GM19468 (cell line): ENCODE results near the gene PLEKHG2.

Source experiments
- ATAC-seq: cut with Tn5 transposase; IDR thresholded peaks from one replicate; pipeline ENCODE4 v1.9.1; 2021; ENCODE audit warnings: mild to moderate bottlenecking, moderate library complexity, moderate number of reproducible peaks; ENCODE audit not compliant: unreplicated experiment; ENCODE audit errors: extremely low read depth

PLEKHG2 gene

DNA sequence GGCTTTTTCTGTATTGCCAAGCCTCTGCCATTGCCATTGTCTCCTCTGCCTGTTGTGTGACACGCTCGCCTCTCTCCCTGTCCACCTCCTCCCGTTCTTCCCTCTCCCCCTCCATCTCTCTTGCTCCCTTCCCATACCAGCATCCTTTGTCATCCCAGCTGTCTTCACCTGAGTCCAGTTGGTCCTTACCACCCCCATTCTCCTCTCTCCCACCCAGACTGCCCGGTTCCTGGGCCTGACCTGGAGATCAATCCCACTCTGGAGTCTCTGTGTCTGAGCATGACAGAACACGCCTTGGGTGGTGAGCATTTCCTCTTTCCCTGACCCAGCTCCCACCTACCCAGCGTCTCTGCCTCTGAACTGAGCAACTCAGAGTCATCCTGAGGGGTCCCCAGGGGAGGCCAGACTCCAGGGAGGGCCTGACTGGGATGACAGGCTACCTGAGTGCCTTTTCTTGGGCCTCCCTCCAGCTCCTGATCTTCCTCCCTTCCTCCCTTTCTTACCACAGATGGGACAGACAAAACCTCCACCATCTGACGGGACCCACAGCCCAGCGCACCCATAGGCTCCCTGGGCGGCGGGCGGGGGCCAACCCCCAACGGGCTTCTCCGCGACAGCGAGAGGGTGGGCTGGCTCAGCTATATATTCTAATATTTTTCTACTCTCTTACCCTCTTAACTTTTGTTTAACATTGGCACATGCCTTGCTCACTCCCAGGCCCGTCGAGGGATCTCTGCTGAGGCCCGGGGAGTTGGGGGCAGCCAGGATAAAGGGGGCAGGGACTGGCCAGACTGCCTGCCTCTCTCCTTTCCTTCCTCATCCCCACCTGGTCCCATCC is 29.3 kb upstream of the PLEKHG2 start:
- no peak for ATAC-seq

DNA sequence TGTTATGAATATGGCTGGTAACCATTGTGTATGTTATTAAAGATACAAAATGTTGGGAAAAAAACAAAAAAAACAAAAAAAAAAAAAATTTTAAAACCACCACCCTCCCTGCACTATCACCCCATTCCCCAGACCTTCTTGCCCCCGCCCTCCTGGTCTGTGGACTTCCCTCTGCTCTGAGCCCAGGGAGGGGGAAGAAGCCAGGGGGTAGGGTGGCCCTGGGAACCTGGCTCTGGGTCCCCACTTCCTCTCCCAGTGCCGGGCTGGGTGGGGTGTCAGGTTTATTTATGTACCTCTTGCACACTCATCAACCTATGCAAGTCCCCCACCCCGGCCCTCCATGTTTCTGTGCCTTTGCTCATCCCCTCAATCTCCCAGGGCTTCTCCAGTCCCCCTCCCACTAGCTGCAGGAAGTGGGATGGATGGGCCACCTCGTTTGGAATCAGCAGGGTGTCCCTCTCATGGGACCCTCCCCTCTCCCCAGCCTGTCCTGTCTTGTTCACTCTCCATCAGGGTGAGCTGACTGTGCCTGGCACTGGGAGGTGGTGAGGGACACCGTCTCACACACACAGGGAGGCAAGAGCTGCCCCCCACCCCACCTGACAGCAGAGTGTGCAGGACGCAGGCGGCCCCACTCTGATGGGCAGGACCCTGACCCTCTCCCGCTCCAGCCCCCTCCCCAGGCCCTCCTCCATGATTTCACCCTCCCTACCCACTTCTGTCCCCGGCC is 27.5 kb upstream of the PLEKHG2 start:
- no peak for ATAC-seq

DNA sequence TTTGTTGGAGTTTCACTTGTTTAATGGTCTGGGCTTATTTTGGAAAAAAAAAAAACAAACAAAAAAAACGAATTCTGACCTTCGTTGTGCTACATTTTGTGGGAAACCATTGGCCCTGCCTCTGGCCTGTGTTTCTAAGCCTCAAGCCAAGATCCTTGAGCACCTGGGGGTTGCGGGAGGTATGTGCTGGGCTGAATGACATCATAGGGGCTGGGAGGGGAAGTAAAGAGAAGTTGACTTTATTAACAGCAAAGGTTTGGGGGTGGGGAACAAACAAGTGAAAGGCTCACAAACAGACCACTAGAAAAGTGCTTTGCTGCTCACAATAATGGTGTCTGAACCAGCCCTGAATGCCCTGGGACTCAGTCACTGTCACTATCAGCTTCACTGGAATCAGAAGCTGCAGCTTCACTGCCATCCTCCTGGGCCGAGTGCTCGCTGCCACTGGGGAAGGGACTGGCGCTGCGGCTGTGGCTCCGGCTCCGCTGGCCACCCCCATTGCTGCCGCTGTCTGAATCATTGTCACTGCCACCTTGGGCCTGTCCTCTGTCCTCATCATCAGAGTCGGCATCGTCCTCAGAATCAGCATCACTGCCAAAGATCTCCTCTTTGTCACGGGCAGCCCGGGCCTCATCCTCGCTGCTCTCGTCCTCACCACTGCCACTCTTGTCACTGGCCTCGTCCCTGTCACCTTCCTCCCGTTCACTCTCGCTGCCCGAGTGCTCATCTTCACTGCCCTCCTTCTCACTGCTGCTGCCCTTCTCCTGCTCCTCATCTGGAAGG is 26.6 kb upstream of the PLEKHG2 start:
- no peak for ATAC-seq

DNA sequence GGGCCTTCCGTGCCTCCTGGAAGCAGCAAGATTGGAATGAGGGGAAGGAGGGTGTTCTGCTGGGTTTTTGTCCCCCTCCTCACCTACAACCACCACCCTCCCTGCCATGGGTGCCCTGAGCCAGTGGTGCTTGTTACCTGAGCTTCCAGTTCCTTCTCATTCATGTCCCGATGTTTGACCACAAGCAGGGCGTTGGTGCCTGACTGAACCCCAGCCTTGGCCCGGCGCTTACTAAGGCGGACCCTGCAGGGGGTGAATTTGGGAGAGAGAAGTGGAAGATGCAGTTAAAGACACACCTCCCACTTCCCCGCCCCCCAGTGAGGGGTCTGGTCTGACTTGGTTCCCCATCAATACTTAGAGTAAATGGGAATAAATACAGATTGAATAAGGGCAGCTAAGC is 25.9 kb upstream of the PLEKHG2 start:
- ATAC-seq: no peak

DNA sequence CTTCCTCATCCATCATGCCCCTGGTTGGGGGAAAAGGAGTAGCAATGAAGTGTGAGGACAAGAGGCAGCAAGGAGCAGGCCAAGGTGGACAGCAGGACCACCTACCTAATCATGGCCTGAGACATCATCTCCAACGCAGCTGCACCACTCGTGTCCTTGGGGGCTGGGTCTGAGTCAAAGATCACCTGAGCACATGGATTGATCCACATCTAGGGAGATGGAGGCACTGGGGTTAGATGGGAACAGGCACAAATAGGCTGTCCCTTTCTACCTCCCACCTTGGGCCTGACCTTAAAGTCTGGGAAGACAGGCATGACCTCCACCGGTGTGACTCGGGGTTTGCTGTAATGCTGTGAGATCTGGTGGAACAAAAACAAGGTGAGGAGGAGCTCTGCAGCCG is 23.8 kb upstream of the PLEKHG2 start:
- ATAC-seq: no peak

DNA sequence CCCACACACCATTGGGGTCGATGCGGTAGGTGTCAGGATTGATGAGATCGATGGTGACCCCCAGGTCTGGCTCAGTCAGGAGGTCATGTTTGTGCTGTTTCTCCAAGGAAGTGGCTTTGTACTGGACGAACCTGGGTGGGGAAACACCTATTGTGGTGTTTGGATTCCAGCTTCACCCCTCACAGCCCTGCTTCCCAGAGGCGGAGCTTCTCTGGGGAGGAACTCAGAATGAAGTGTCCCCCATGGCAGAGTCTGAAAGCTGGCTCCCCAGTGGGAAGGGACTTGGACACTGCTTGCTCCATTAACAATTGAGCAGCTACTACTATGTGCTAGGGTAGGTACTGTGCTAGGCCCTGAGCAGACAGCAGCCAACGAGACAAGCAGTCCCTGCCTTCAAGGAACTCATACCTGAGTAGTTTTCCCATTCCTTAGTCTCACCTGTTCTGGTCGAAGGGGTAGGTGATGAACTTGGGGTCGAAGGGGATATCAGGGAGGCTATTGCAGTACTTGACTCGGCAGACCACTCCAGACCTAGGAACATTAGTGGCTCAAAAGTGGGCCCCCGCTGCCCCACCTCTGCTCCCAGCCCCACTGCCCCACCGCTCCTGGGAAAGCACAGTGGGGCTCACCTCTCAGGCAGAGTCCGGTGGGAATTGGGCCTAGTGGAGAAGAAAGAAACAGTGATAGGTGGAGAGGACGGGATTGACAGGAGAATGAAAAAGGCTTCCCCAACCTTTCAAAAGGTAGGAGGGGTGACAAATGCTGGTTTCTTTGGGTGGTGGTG is 22.6 kb upstream of the PLEKHG2 start:
- ATAC-seq: no peak

DNA sequence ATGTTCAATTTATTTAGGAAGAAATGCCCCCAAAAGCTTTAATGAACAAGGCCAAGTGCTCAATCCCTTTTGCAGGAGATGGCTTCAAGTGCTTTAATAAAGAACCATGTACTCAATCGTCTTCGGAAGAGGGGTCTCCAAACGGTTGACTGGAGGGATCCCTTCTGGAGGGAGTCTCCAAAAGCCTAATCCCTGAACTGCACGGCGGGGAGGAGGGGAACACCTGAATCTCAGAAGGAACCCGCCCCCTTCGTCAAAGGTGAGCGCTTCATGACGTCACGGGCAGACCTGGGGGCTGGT is 22.1 kb upstream of the PLEKHG2 start:
- ATAC-seq: no peak

DNA sequence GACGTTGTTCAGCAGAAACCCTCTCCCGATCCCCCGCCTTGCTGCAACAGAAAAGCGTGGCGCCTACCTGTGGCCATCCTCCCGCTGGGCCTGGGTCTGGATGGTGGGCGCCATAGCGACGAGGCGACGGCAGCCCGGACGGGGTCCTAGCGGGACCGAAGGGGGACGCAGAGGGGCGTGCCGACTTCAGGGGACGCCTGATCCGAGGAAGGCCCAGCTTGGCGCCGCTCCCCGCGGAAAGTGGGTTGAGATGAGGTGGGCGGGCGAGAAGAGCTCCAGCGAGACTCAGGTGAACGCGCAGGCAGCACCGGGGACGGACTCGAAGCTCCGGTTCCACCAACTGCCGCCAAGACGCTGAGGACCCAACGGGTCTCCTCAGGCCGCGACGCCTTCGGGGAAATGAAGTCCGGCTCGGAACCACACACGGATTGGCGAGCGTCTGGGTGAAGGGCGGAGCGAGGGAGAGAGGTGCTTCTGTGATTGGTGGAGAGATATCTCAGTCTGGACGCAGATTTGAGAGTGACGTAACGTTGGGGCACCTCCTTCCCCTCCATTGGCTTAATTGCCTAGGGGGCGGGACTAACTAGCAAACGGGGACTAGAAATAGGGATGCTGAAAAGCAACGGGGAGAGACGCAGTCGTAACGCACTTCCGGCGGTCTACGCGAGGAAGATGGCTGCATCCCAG is 21.6 kb upstream of the PLEKHG2 start, which contains the start of the genes MED29 and PAF1:
Gene MED29 (plus strand): TSS at position 628 of the 687 bp plus-strand sequence. CDS start 45 bp downstream, at position 673.
Gene PAF1 (minus strand): TSS at position 356 of the 687 bp plus-strand sequence. CDS start 242 bp downstream, at position 114.
- peak; percentile 75 for ATAC-seq

DNA sequence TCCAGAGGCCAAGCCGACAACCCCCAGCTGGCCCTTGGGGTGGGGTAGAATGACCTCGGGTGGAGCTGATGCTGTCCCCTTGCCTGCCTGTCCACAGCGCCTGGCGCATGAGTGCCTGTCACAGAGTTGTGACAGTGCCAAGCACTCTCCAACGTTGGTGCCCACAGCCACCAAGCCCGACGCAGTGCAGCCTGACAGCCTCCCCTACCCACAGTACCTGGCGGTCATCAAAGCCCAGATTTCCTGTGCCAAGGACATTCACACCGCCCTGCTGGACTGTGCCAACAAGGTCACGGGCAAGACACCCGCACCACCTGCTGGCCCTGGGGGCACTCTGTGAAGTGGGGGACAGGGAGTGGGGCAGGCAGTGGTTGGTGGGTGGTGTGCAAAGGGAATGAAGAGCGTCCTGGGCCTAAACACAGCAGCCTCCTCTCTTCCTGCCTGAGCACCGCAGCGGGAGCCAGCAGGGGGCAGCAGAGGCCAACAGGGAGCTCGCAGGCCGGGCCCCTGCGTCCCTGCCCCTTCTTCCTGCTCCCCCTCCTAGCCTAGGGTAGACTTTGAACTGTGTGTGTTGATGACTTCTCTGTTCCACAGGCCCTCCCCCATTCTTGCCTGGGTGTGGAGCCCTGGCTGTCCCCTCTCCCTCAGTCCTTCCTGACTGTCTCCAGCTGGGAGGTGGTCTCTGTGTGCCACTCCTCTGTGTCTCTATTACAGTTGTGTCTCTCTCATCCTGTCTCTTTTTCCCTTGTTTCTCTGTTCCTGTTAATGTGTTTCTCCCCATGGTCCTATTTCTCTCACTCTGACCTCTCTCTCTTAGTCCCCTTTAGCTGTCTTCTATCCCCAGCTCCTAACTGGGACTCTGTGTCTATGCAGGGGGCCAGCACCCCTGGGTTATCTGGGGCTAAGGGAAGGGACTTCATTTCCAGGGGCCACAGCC is 14.8 kb upstream of the PLEKHG2 start:
- peak; percentile 30 for ATAC-seq

DNA sequence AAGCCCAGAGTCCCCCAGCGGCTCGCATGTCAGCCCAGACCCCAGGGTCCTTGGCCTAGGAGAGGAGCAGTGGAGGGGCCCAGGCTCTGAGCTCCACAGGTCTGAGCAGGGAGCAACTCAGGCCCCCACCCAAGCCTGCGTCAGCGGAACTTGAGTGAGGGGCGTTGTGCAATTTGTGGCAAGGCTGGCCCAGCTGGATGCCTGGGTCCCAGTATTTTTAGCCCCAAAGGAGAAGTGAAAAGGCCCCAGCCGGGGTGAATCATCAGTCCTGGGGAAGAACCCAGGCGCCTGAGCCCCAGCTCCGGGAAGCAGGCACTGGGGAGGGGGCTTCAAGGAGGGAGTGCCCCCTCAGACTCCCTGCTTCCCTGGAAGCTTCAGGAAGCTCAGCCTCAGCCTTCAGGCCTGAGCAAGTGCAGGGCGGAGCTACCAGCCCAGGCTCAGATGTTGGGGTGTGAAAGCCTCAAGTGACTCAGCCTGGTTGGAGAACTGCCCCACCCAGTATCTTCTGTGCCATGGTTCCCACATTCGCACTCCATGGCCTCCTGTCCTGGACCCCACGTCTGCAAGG is 14.1 kb upstream of the PLEKHG2 start:
- no peak for ATAC-seq

DNA sequence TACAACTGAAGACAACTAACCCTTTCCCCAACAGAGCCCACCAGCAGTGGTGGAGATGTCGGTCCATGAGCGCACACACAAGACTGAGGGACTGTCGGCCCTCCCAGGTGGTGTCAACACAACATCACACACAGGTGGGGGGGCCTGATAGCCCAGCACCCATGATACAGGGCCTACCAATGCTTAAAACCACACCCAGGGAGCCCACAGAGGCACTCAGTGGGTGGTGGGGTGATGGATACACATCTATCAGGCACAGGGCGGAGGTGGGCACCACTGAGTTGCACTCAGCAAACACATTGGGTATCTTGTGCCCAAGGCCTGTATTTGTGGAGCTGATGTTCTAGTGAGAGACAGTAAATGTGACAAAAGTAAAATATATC is 12.8 kb upstream of the PLEKHG2 start:
- ATAC-seq: no peak

DNA sequence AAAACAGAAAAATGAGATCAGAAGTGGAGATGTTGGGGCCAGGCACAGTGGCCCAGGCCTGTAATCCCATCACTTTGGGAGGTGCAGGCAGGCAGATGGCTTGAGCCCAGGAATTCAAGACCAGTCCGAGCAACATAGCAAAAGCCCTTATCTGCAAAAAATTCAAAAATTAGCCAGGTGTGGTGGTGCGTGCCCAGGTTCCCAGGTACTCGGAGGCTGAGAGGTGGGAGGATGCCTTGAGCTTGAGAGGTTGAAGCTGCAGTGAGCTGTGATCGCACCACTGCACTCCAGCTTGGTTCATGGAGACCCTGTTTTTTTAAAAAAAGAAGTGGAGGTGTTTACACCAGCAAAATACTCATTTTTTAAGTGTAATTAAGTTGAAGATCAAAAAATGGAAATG is 12.4 kb upstream of the PLEKHG2 start:
- no peak for ATAC-seq

DNA sequence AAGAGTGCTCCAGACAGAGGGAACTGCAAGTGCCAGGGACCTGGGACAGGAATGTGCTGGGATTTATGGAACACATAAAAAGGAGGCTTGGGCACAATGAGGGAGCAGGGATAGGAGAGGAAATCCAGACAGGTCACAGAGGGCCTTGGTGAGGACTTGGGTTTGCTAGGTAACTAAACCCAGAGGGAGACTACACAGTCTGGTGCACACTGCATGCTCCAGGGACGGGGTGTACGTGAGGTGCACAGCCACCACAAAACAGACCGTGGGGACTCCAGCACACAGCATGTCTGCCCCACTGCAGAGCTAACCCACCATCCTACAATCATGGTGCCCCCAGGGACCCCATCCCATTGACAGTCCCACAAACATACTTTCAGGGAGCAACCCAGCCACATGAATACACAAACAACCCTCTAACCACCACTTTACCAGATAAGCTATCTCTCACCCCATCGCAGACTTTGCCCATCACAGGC is 11.4 kb upstream of the PLEKHG2 start:
- no peak for ATAC-seq

DNA sequence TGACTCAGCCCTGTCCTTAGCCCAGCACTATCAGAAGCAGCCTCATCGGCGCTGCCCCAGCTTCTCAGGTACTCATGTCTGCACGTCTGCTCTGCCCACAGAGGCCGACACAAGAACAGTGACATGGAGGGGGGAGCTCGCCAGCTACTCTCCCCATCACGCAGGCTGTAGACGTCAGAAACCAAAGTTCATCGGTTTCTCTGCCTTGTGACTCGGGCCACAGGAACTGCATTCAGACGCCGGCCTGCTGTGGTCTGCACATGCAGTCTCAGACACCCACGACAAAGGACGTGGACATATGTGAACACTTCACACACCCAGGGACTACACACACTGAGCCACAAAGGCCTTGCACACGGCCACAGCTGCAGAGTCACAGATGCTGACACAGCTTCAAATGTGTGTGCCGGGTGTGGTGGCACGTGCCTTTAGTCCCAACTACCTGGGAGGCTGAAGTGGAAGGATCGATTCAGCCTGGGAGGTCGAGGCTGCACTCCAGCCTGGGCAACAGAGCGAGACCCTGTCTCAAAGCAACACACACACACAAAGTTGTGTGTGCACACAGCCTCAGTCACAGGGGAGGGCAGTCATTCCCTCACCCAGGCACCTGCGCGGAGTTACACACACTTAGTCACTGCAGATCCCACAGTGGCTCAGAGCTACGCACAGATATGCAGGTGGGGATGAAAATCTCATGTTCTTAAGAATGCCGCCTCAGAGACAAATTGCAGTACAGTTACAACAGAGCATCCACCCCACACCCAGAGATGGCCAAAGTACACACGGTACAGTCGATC is 10.7 kb upstream of the PLEKHG2 start:
- no peak for ATAC-seq

DNA sequence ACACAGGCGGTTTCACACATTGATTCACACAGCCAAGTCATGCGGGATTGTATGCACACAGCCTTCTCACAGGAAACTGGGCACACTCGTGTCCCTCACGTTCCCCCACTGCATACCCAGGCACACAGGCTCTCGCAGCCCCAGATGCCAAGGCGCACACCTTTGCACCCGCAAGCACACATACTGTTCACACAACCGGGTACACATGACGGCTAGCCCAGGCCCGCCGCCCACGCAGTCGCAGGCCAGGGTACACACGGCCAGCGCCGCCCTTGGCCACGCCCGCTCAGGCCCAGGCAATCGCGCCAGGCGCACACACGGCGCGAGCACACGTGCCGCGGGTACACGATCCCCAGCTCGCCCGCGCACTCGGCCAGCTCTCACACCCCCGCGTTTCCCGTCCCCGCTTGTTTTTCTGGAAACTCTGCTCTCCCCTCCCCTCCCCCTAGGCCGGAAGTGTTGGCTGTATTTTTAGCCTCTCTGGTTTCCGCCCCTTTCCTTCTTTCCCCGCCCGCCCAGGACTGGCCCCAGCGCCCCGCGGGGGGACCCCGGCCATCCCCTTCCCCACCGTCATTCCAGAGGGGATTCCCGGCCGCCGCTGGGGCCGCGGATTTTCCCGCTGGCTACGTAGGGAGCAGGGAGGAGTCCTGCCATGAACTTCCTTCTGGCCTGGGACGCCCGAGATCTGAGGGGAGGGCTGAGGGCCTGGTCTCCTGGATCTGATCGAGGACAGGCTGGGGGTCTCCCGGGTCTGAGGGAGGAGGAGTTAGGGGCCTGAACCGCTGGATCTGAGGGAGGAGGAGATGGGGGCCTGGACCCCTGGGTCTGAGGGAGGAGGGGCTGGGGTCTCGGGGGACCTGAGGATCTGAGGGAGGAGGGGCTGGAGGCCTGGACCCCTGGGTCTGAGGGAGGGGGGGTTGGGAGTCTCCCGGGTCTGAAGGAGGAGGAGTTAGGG is 9.8 kb upstream of the PLEKHG2 start:
- ATAC-seq: no peak
